Panc1 (cell line): ENCODE results near the gene LHFPL4. TPM values are rescaled to one million over a fixed set of nuclear protein-coding genes. Genes with fewer than 3 reads are reported as not detected.
A peak's percentile ranks its signal among the peaks of the same experiment; 100 is the strongest.

Experiments
- ATAC-seq: fragments of 200-7000 bp; cut with Tn5 transposase; 2 replicates; pipeline ENCODE4 v1.9.1; 2020; ENCODE audit warnings: mild to moderate bottlenecking, moderate library complexity
- BruUV-seq: library from RNA; stranded (reverse); fragments of 400-500 nt; replicated peaks from 2 replicates; lab custom pipeline; 2021; lab: Mats Ljungman, UMichigan
- CTCF ChIA-PET: fragments of 300-600 bp; sonication (Branson Sonifier 250); formaldehyde crosslinking; loops from one replicate; lab custom pipeline; 2022; ENCODE audit warnings: antibody characterized with exemption; lab: Charles Lee
- POLR2A ChIA-PET: fragments of 300-600 bp; sonication (Branson Sonifier 250); formaldehyde crosslinking; loops from one replicate; lab custom pipeline; 2022; ENCODE audit warnings: antibody characterized with exemption; lab: Charles Lee
- DNase-seq: peaks from one replicate; pipeline ENCODE4 v3.0.0-alpha.2; 2010; ENCODE audit warnings: low read depth, low spot score
- H3K27ac ChIP-seq: 2 replicates; pipeline ENCODE4 v1.5.1; 2011; ENCODE audit warnings: mild to moderate bottlenecking, low read length, inconsistent platforms
- H3K27me3 ChIP-seq: fragments of 200-500 bp; sonication (Bioruptor generic); 2 replicates; pipeline ENCODE4 v1.6.0; 2014; ENCODE audit warnings: low read length, inconsistent platforms; ENCODE audit not compliant: control insufficient read depth, insufficient read depth
- H3K36me3 ChIP-seq: fragments of 200-500 bp; sonication (Bioruptor generic); 2 replicates; pipeline ENCODE4 v1.5.1; 2014; ENCODE audit warnings: inconsistent platforms, mild to moderate bottlenecking, low read length, moderate library complexity; ENCODE audit not compliant: control insufficient read depth, insufficient read depth
- H3K4me1 ChIP-seq: 2 replicates; pipeline ENCODE4 v1.5.1; 2011; ENCODE audit warnings: inconsistent platforms, mild to moderate bottlenecking, low read length, moderate library complexity; ENCODE audit not compliant: control insufficient read depth, insufficient read depth
- H3K4me3 ChIP-seq, 2 experiments: 2 replicates each; pipeline ENCODE4 v1.5.1; 2011 to 2012; ENCODE audit warnings: low read depth in 2 of 2, low read length in 2 of 2, mild to moderate bottlenecking in 2 of 2, inconsistent platforms in 1 of 2, moderate library complexity in 1 of 2
- H3K9me3 ChIP-seq: fragments of 200-500 bp; sonication (Bioruptor generic); 2 replicates; pipeline ENCODE4 v1.5.1; 2014; ENCODE audit warnings: low read depth, mild to moderate bottlenecking, inconsistent platforms, low read length, moderate library complexity; ENCODE audit not compliant: control insufficient read depth, insufficient read depth
- POLR2AphosphoS5 ChIP-seq: IDR thresholded peaks from 2 replicates; pipeline ENCODE4 v1.6.1; 2012; ENCODE audit warnings: mild to moderate bottlenecking, low read depth, low read length, moderate library complexity
- SIN3A ChIP-seq: IDR thresholded peaks from 2 replicates; pipeline ENCODE4 v1.6.1; 2012; ENCODE audit warnings: low read depth, mild to moderate bottlenecking, low read length, moderate library complexity, borderline replicate concordance; ENCODE audit not compliant: insufficient read depth
- TCF7L2 ChIP-seq: IDR thresholded peaks from 2 replicates; pipeline ENCODE4 v1.6.1; 2011; ENCODE audit warnings: mild to moderate bottlenecking, low read depth, low read length, inconsistent platforms
- in situ Hi-C: cut with HindIII; loops from 2 replicates; pipeline ENCODE4 v1.10.0; 2016; ENCODE audit warnings: low sequenced_read_pairs, low pct_unique_long_range_greater_than_20kb
- intact Hi-C: fragments of 100-400 bp; cut with micrococcal nuclease; formaldehyde crosslinking; loops from one replicate; pipeline ENCODE4 v1.10.0; 2022; ENCODE audit not compliant: unreplicated experiment
- total RNA-seq: library from RNA; stranded (reverse); gene quantifications from one replicate; pipeline ENCODE4 v1.2.1, GENCODE V29; 2021; ENCODE audit not compliant: unreplicated experiment
- TF ChIP-seq, protein P1 (sequence below): fragments of 450-650 bp; IDR thresholded peaks from 2 replicates; pipeline ENCODE4 v1.5.1; 2017; ENCODE audit warnings: mild to moderate bottlenecking
- TF ChIP-seq, protein P2 (sequence below), 2 experiments: IDR thresholded peaks; 2 replicates each; pipeline ENCODE4 v1.6.1; 2011 to 2012; ENCODE audit warnings: low read depth in 2 of 2, control low read depth in 1 of 2, low read length in 1 of 2, mild to moderate bottlenecking in 1 of 2, moderate library complexity in 1 of 2; ENCODE audit not compliant: insufficient read depth in 1 of 2

LHFPL4 gene
- total RNA-seq, 1 experiment from 2014 or later = not detected

DNA sequence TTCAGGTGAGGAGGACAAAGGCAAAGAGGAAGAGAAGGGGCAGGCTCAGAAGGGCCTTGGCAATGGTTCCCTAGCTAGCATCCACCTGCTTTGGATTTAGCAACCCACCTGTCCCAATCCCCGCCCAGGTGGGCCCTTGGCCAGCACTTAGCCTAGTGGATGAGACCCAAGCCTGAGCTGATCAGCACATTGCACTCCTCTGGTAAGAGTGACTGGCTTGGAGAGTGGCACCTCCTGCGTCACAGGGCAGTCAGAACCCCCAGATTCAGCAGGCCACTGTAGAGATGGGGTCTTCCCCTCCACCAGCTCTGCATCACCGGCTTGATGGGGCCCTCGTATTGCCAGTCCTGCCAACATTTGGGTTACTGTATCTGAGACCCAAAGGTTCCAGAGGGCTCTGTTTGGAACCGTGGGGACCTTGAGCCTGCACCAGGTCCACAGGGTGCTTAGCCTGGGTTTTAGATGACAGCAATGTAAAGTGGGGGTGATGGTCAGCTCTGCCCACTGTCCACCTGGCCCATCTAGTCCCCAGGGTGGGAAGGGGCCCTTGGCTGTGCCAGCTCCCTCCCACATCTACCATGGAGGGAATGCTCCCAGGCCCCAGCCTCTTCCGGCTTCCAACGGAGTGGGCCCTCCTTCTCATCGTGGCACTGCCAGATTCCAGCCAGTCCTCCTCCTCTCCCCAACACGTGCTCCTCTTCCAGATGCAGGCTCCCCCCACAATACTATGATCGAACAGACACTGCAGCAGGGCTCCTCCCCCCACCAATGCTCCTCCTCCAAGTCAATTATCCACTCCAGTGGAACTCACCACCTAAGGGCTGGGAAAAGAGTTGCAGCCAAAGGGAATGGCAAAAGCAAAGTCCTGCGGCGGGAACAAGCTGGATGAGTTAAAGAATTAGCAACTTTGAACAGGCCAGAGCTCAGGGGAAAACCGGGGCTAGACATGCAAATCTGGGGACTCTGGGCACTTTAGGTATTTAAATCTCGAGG, 45.7 kb downstream of the LHFPL4 start:
- ATAC-seq = 0 out of 2 replicates have a peak, but pooled peaks have one; percentile 27
- no peaks in the 10 kb centered on the region for H3K4me1 ChIP-seq
- ChIA-PET CTCF (no interaction called here), POLR2A (no interaction called here)
- H3K4me3 ChIP-seq = no peak overlapping the region
- no peak for DNase-seq
- in situ Hi-C loops (no loop called here), intact Hi-C loops (no loop called here)
- H3K27ac ChIP-seq = no peak overlapping the region
- TF ChIP-seq, protein P1, sequence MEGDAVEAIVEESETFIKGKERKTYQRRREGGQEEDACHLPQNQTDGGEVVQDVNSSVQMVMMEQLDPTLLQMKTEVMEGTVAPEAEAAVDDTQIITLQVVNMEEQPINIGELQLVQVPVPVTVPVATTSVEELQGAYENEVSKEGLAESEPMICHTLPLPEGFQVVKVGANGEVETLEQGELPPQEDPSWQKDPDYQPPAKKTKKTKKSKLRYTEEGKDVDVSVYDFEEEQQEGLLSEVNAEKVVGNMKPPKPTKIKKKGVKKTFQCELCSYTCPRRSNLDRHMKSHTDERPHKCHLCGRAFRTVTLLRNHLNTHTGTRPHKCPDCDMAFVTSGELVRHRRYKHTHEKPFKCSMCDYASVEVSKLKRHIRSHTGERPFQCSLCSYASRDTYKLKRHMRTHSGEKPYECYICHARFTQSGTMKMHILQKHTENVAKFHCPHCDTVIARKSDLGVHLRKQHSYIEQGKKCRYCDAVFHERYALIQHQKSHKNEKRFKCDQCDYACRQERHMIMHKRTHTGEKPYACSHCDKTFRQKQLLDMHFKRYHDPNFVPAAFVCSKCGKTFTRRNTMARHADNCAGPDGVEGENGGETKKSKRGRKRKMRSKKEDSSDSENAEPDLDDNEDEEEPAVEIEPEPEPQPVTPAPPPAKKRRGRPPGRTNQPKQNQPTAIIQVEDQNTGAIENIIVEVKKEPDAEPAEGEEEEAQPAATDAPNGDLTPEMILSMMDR = no peak
- TF ChIP-seq POLR2AphosphoS5 (no peak), TCF7L2 (no peak), SIN3A (no peak)
- TF ChIP-seq, protein P2, sequence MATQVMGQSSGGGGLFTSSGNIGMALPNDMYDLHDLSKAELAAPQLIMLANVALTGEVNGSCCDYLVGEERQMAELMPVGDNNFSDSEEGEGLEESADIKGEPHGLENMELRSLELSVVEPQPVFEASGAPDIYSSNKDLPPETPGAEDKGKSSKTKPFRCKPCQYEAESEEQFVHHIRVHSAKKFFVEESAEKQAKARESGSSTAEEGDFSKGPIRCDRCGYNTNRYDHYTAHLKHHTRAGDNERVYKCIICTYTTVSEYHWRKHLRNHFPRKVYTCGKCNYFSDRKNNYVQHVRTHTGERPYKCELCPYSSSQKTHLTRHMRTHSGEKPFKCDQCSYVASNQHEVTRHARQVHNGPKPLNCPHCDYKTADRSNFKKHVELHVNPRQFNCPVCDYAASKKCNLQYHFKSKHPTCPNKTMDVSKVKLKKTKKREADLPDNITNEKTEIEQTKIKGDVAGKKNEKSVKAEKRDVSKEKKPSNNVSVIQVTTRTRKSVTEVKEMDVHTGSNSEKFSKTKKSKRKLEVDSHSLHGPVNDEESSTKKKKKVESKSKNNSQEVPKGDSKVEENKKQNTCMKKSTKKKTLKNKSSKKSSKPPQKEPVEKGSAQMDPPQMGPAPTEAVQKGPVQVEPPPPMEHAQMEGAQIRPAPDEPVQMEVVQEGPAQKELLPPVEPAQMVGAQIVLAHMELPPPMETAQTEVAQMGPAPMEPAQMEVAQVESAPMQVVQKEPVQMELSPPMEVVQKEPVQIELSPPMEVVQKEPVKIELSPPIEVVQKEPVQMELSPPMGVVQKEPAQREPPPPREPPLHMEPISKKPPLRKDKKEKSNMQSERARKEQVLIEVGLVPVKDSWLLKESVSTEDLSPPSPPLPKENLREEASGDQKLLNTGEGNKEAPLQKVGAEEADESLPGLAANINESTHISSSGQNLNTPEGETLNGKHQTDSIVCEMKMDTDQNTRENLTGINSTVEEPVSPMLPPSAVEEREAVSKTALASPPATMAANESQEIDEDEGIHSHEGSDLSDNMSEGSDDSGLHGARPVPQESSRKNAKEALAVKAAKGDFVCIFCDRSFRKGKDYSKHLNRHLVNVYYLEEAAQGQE (IDR thresholded peaks at IDR 0.05; ENCODE audit: insufficient read depth in 1 of 2, low read depth in 2 of 2, low read length in 1 of 2) = no peak
- H3K36me3 ChIP-seq = no peaks in the 10 kb centered on the region
- no TSS peak for BruUV-seq
- H3K9me3 ChIP-seq = no peaks in the 10 kb centered on the region
- no peaks in the 10 kb centered on the region for H3K27me3 ChIP-seq

DNA sequence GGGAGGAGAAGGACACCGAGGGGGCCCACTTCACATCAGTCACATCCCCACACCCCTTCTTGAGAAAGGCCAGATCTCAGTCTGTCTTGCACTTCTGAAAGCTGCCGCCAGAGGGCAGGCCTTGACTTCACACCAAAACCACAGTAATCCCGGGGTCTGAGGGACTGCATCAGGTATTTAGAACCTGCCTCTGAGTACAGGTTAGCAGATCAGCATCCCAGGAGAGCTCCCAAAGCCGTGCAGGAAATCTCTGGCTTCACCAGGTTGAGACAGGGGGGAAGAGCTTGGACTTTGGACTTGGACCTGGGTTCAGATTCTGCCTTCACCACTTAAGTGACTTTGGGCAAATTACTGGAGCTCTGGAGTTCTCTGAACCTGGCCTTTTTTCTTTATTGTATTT, 50.3 kb downstream of the LHFPL4 start:
- H3K4me1 ChIP-seq = no peaks in the 10 kb centered on the region
- ChIA-PET CTCF (interaction anchor here (0.6 to 1.0 kb wide), 2 partner anchors 11 to 227 kb away, joined by 3 to 4 read pairs; no protein-coding TSS in a partner anchor), POLR2A (no interaction called here)
- intact Hi-C loops = loop anchor here (5.0 kb wide), 1 partner anchor 204 kb away; no protein-coding TSS in a partner anchor
- ATAC-seq (peak; percentile 75), DNase-seq (peak; percentile 62)
- H3K9me3 ChIP-seq = no peaks in the 10 kb centered on the region
- no peak overlapping the region for H3K27ac ChIP-seq
- no peaks in the 10 kb centered on the region for H3K27me3 ChIP-seq
- BruUV-seq = no TSS peak
- in situ Hi-C loops = no loop called here
- no peaks in the 10 kb centered on the region for H3K36me3 ChIP-seq
- TF ChIP-seq SIN3A (no peak), POLR2AphosphoS5 (no peak), TCF7L2 (no peak)
- TF ChIP-seq, protein P2 (IDR thresholded peaks at IDR 0.05; ENCODE audit: insufficient read depth in 1 of 2, low read depth in 2 of 2, low read length in 1 of 2) = no peak
- TF ChIP-seq, protein P1 = peak; percentile 89
- no peak overlapping the region for H3K4me3 ChIP-seq
